OCI-LY1 (cell line): ENCODE data around the gene TMEM207.

ENCODE experiments used
- EZH2 ChIP-seq: fragments of 200-600 bp; sonication (generic), shearing (Covaris generic); IDR thresholded peaks from 2 replicates; pipeline ENCODE4 v1.8.0; 2017; ENCODE audit warnings: borderline replicate concordance, mixed run types, mild to moderate bottlenecking, antibody characterized with exemption, low read length, moderate library complexity, mixed read lengths
- TF ChIP-seq, protein P1 (sequence below): fragments of 200-600 bp; sonication (generic), shearing (Covaris generic); IDR thresholded peaks from 2 replicates; pipeline ENCODE4 v1.5.1; 2017; ENCODE audit warnings: mild to moderate bottlenecking, antibody characterized with exemption, low read length, moderate library complexity, mixed read lengths

DNA sequence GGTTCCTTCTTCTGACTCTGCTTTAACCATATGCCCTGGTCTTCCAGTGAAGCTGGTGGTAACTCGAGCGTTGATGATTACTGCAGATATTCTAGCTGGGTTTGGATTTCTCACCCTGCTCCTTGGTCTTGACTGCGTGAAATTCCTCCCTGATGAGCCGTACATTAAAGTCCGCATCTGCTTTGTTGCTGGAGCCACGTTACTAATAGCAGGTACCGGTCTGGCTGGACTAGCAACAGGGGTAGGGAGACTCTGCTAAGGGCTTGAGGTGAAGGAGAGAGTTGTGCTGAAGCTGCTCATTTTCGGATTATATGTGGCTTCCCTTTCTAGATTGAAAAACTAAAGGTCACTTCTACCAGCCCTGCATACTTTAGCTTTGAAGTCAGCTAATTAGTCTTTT lies 45.0 kb downstream of the TMEM207 start:
- TF ChIP-seq, protein P1, sequence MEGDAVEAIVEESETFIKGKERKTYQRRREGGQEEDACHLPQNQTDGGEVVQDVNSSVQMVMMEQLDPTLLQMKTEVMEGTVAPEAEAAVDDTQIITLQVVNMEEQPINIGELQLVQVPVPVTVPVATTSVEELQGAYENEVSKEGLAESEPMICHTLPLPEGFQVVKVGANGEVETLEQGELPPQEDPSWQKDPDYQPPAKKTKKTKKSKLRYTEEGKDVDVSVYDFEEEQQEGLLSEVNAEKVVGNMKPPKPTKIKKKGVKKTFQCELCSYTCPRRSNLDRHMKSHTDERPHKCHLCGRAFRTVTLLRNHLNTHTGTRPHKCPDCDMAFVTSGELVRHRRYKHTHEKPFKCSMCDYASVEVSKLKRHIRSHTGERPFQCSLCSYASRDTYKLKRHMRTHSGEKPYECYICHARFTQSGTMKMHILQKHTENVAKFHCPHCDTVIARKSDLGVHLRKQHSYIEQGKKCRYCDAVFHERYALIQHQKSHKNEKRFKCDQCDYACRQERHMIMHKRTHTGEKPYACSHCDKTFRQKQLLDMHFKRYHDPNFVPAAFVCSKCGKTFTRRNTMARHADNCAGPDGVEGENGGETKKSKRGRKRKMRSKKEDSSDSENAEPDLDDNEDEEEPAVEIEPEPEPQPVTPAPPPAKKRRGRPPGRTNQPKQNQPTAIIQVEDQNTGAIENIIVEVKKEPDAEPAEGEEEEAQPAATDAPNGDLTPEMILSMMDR = no peak
- no peak for TF ChIP-seq EZH2
